Pancreas (tissue), 10 donors: ENCODE results near the gene LRRC75B. TPM values are rescaled to one million over a fixed set of nuclear protein-coding genes. Genes with fewer than 3 reads are reported as not detected.
"Not testable (repeated sequence)": the region's sequence is repeated elsewhere in the genome, so short reads cannot be mapped to it uniquely, and the experiment has no call there.

Experiments
- ATAC-seq, 4 donors: fragments of 200-7000 bp; cut with Tn5 transposase; one replicate each; pipeline versions ENCODE4 v1.8.0 to v1.9.1; 2020; ENCODE audit warnings: mild to moderate bottlenecking in 4 of 4, moderate library complexity in 4 of 4
- DNase-seq, 6 donors: peaks; one replicate each; pipeline ENCODE4 v3.0.0-alpha.2; 2020
- FAIRE-seq: peaks from 2 replicates; lab custom pipeline; 2012; peaks lifted over from hg19 to GRCh38; lab: Jason Lieb, UNC
- H3K27ac ChIP-seq, 4 donors: fragments of 200-600 bp; sonication (generic); 1 replicate in 3 of 4; 2 replicates in 1 of 4; pipeline versions ENCODE4 v1.5.0 to v1.8.0; 2020
- H3K27me3 ChIP-seq, 4 donors: fragments of 200-600 bp; one replicate each; pipeline ENCODE4 v1.8.0; 2021
- H3K36me3 ChIP-seq, 3 donors: fragments of 200-600 bp; sonication (generic) in 1 of 3; one replicate each; pipeline versions ENCODE4 v1.5.0 to v1.8.0; 2020 to 2021
- H3K4me1 ChIP-seq, 3 donors: fragments of 200-600 bp; one replicate each; pipeline ENCODE4 v1.8.0; 2021
- H3K4me3 ChIP-seq, 4 donors: fragments of 200-600 bp; sonication (generic) in 2 of 4; one replicate each; pipeline versions ENCODE4 v1.5.0 to v1.8.0; 2020 to 2021
- H3K9me3 ChIP-seq, 4 donors: fragments of 200-600 bp; one replicate each; pipeline ENCODE4 v1.8.0; 2021
- WGBS, 2 donors: extraction: QIAGEN DNeasy Blood & Tissue Kit; methylation state at CpG; one replicate each; pipeline ENCODE4 v1.1.7; 2013; 5-methylcytosine and 5-hydroxymethylcytosine counted together
- intact Hi-C, 3 donors: fragments of 100-400 bp; cut with DNase I; formaldehyde crosslinking; loops; one replicate each; pipeline versions ENCODE4 v1.11.1 to v1.14.2; 2022
- polyA plus RNA-seq, 2 donors: library from polyadenylated mRNA; stranded (reverse); fragments of 200-250 nt; gene quantifications; one replicate each; pipeline ENCODE4 v1.2.3, GENCODE V29; 2013
- total RNA-seq, 6 donors: library from RNA; stranded (reverse); fragmentation: NEBNext Ultra II Directional in 4 of 6; extraction: Animal tissue kit (Norgen Biotek cat#: 25700) in 4 of 6; gene quantifications; one replicate each; pipeline versions ENCODE4 v1.2.1 to v1.2.4, GENCODE V29; 2021 to 2023
- TF ChIP-seq, protein P1 (sequence below), 4 donors: fragments of 200-600 bp; sonication (generic) in 3 of 4; IDR thresholded peaks; one replicate each; pipeline versions ENCODE4 v1.5.0 to v1.8.0; 2021; ENCODE audit warnings: antibody characterized with exemption in 4 of 4
- donor health status: healthy with polysubstance abuse.
- donor health status: DM: no; HTN: no; CAD: no; lungs with moderate emphysema.
- donor health status: DM: no; HTN: no; CAD: no.
- donor health status: control.
- donor health status: control.
- donor health status: Bipolar disorder and iron deficiency.
- donor health status: DM: yes; HTN: yes; CAD: no.
- donor health status: DM: no; HTN: no; CAD: no.
- donor health status: DM: no; HTN: no; CAD: no.
- donor health status: DM: yes; HTN: yes; CAD: no.

Gene LRRC75B
- total and polyA plus RNA-seq, 8 donors: 8.3 to 106 (median 12.3) TPM

DNA sequence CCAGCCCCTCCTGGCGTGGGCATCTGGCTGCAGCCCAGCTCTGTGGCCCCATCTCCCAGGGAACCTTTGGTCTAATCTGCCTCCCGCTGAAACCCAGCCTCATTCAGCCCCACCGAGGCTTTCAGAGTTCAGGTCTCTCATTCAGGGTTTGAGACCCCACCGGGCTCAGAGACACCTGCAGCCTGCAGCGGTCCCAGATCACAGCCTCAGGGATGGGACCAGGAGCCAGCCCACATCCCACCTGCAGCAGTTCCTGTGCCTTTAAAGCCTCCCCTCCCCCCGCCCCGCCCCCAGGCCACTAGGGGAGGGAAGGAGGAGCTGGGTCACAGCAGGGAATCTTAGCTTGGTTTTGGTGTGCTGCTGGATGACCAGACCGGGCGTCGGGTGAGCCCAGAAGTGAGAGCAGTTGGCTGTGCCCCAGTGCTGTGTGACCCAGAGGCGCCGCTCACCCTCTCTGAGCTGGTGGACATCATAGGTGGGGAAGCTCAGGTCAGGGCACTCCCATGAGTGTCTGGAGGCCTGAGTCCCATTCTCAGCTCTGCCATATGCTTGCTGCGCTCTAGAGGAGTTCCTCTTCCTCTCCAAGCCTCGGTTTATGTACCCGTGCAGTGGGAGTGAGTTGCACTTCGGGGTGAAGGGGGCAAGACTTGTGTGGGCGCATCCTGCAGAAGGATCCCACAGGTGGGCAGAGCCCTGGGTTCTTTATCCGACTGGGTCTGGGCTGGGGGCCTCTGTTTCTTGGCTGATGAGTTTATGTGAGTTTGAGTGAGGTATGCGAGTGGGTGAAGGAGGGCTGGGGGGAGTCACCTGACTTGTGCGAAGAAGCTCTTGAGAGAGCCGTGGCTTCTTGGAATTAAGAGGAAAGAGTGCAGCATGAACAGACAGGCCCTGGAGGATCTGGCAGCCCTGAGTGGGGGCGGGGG is 10.2 kb upstream of the LRRC75B start, which contains the start of gene GGT1:
Gene GGT1, plus strand, starts transcription at position 347 of the 923 bp plus-strand sequence. CDS start 7,889 bp downstream, outside the sequence.
- intact Hi-C loops, FAIRE-seq, H3K27me3 ChIP-seq, H3K36me3 ChIP-seq, H3K9me3 ChIP-seq: not testable (repeated sequence)
- WGBS, 2 donors: 42 to 52% methylated on average over 20 to 22 of the region's 22 CpGs
- ATAC-seq: peak; percentile 22 to 45 (median 34)
- peak in 4 of 6 donors; percentile 43 to 68 (median 58) for DNase-seq
- Histone ChIP-seq H3K4me3 (peak within 1 kb of the TSS in 2 of 4 donors; percentile 36 to 49), H3K27ac (peak within 1 kb of the TSS; percentile 55 to 76 (median 65)), H3K4me1 (peaks cover 6 to 17% (median 15%) of the 10 kb centered on the region in 3 donors)

DNA sequence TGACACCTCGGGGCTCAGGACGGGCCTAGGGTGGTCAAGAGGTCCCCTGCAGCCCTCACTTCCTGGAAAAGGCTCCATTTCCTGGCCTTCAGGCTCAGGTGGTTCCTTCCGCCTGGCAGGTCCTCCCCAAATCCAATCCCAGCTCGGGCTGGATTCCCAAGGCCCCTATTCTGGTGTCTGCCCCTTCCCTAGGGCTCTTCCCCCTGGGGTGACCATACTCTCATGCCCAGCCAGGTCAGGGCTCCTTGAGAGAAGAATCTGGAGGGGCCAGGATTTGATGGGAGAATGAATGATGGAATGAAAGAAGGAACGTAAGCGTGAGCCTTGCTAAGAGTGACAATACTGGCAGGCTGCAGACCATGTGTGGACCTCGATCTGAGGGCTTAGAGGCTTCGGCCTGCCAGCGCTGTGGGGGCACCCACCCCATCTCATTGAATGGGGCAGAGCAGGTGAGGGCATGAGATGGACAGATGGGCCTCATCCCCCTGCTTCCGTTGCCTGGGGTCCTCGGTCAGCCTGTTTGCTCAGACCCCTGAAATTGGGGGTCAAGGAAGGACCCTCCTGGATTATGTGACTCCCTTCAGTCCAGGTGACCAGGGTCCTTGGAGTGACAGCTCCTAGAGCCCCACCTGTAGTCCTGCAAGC is 9.4 kb upstream of the LRRC75B start:
- H3K27ac ChIP-seq: peak overlapping the region; percentile 9 to 76 (median 65)
- ATAC-seq (peak in 2 of 4 donors; percentile 1 to 4), DNase-seq (peak in 1 of 6 donors; percentile 44)
- H3K4me1 ChIP-seq: peaks cover 6 to 17% (median 15%) of the 10 kb centered on the region in 3 donors
- FAIRE-seq, H3K36me3 ChIP-seq, H3K9me3 ChIP-seq, H3K27me3 ChIP-seq, intact Hi-C loops, H3K4me3 ChIP-seq: not testable (repeated sequence)
- WGBS, 2 donors: 60 to 63% methylated on average over 11 of the region's 11 CpGs

DNA sequence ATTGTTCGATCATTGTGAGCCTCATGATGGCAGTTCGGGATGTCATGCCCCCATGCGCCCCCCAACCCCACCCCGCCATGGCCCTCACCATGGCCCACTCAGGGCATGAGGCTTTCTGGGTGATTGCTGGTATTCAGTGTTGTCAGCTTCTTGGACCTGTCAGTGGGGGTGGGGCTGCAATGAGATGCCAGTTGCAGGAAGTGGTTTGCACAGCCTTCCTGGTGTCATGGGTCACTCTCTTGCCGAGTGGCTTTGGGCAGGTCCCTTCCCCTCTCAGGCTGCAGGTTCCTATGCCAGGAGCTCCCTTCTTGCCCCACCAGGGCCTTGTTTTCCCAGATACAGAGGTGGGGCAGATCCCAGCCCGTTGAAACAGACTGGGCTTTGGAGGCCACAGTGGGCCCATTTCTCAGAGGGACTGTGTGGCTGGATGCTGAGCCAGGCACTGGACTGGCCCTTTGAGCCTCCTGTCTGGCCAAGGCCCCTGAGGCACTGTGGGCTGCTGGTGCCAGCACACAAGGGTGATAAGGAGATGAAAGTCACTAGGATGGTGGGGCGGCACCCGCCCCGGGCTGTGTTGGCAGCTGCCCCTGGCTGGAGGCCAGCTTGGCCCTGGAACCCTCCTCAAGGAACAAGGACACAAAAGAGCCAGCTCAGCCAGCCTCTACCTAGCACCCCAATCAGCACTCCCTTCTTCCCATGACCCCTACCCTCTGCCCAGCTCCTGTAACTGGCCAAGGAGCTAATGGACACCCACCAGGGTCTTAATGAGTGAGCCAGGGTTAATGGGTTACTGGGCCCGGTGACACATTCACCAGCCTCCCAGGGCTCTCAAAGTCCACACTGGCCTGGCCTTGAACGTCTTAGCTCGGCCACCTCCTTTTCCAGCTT is 8.6 kb upstream of the LRRC75B start:
- peaks cover 6 to 17% (median 15%) of the 10 kb centered on the region in 3 donors for H3K4me1 ChIP-seq
- ATAC-seq (peak; percentile 78 to 91 (median 87)), DNase-seq (peak; percentile 88 to 97 (median 93)), FAIRE-seq (no peak)
- TF ChIP-seq, protein P1, sequence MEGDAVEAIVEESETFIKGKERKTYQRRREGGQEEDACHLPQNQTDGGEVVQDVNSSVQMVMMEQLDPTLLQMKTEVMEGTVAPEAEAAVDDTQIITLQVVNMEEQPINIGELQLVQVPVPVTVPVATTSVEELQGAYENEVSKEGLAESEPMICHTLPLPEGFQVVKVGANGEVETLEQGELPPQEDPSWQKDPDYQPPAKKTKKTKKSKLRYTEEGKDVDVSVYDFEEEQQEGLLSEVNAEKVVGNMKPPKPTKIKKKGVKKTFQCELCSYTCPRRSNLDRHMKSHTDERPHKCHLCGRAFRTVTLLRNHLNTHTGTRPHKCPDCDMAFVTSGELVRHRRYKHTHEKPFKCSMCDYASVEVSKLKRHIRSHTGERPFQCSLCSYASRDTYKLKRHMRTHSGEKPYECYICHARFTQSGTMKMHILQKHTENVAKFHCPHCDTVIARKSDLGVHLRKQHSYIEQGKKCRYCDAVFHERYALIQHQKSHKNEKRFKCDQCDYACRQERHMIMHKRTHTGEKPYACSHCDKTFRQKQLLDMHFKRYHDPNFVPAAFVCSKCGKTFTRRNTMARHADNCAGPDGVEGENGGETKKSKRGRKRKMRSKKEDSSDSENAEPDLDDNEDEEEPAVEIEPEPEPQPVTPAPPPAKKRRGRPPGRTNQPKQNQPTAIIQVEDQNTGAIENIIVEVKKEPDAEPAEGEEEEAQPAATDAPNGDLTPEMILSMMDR (IDR thresholded peaks at IDR 0.05): no peak
- H3K27ac ChIP-seq: peak overlapping the region; percentile 9 to 76 (median 65)
- H3K36me3 ChIP-seq: no peaks in the 10 kb centered on the region
- no peak overlapping the region for H3K4me3 ChIP-seq
- no peaks in the 10 kb centered on the region for H3K9me3 ChIP-seq
- 31 to 36% methylated on average over 11 to 12 of the region's 12 CpGs for whole genome bisulfite sequencing, 2 donors
- H3K27me3 ChIP-seq: no peaks in the 10 kb centered on the region
- intact Hi-C loops: no loop called here

GRCh38 chr22:24599958-24600715 is 7.3 kb upstream of the LRRC75B start:
- FAIRE-seq, H3K27me3 ChIP-seq, H3K36me3 ChIP-seq, intact Hi-C loops, H3K4me3 ChIP-seq, ATAC-seq, H3K9me3 ChIP-seq: not testable (repeated sequence)
- peak overlapping the region in 2 of 4 donors; percentile 24 to 76 for H3K27ac ChIP-seq
- DNase-seq: peak in 2 of 6 donors; percentile 7 to 50
- H3K4me1 ChIP-seq: peaks cover 6 to 17% (median 15%) of the 10 kb centered on the region in 3 donors
- 79 to 88% methylated on average over 3 of the region's 3 CpGs for WGBS, 2 donors

DNA sequence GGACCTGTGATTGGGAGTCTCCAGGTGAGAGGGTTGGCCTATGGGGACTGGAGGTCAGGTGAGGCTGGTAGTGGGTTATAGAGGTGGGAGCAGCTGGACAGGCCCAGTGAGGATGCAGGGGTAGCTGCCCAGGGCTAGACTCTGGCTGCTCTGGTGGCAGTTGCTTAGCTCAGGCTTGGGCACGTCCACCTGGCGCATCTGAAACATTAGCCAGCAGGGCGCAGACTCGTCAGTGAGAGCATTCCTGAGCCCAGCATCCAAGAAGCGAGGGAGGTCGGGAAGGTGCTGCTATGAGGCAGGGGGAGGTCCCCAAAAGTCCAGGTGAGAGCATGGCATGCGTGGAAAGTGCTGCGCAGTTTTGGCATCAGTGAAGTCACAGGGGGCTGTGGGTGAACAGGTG is 6.6 kb upstream of the LRRC75B start:
- no peak for ATAC-seq
- Histone ChIP-seq H3K4me3 (no peak overlapping the region), H3K9me3 (no peaks in the 10 kb centered on the region), H3K36me3 (no peaks in the 10 kb centered on the region), H3K27ac (peak overlapping the region in 2 of 4 donors; percentile 19 to 24), H3K4me1 (peaks cover 6 to 17% (median 15%) of the 10 kb centered on the region in 3 donors), H3K27me3 (no peaks in the 10 kb centered on the region)
- TF ChIP-seq, protein P1 (IDR thresholded peaks at IDR 0.05): no peak
- peak in 1 of 6 donors; percentile 47 for DNase-seq
- intact Hi-C loops: no loop called here
- 75 to 81% methylated on average over 8 of the region's 8 CpGs for WGBS, 2 donors
- no peak for FAIRE-seq

DNA sequence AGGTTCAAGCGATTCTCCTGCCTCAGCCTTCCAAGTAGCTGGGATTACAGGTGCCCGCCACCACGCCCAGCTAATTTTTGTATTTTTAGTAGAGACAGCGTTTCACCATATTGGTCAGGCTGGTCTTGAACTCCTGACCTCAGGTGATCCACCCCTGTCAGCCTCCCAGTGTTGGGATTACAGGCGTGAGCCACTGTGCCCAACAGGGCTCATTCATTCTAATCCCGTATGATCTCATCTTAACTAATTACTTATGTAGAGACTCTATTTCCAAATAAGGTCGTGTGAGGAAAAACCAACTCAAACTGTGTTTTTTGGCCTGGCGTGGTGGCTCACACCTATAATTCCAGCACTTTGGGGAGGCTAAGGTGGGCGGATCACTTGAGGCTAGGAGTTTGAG is 4.2 kb upstream of the LRRC75B start:
- H3K27me3 ChIP-seq, H3K36me3 ChIP-seq, H3K4me3 ChIP-seq, H3K9me3 ChIP-seq, ATAC-seq, FAIRE-seq, DNase-seq, H3K27ac ChIP-seq, intact Hi-C loops: not testable (repeated sequence)
- peaks cover 15 to 25% (median 22%) of the 10 kb centered on the region in 3 donors for H3K4me1 ChIP-seq
- 84 to 90% methylated on average over 9 of the region's 9 CpGs for WGBS, 2 donors
